ENCODE measurements around the gene ZNF319. TPM values are rescaled to one million over a fixed set of nuclear protein-coding genes. Genes with fewer than 3 reads are reported as not detected.

The ZNF319 gene
- total and polyA plus RNA-seq, 2 of the 8 experiments (the other 6 are each of a cell fraction or from before 2014, with no cell fraction given), result 3.3 to 5.5 TPM

- Histone ChIP-seq H3K18ac (ENCODE audit: extremely low read depth, low read length) (peak overlapping the region; percentile 60; the same call in 1 of the 2 replicates), H2AFZ (ENCODE audit: low read length) (peak overlapping the region; percentile 61; the same call in 1 of the 2 replicates), H2BK15ac (ENCODE audit: low read length) (0 out of 2 replicates have a peak overlapping the region, but pooled peaks have one; percentile 46), H2BK120ac (replicated peaks; ENCODE audit: low read depth, low read length) (no peak overlapping the region), H3K4ac (replicated peaks; ENCODE audit: insufficient read length, low read depth, low read length) (no peak overlapping the region), H4K91ac (replicated peaks; ENCODE audit: insufficient read length, low read length) (no peak overlapping the region), H2BK12ac (ENCODE audit: low read depth, low read length) (no peak overlapping the region), H3K79me1 (ENCODE audit: low read depth, low read length) (no peaks in the 10 kb centered on the region), H3K14ac (ENCODE audit: insufficient read length) (no peak overlapping the region), H3K4me1 (replicated peaks in 1 of 4; ENCODE audit: control insufficient read depth in 3 of 4, insufficient read depth in 4 of 4, low read length in 3 of 4) (peaks cover 0 to 11% (median 3%) of the 10 kb centered on the region in 4 experiments; a peak in 3 of 7 replicates), H3K9me3 (ENCODE audit: insufficient read depth in 2 of 2, low read depth in 1 of 2, low read length in 1 of 2) (no peaks in the 10 kb centered on the region), H2AK5ac (ENCODE audit: low read depth, low read length) (no peak overlapping the region), H3K23me2 (ENCODE audit: low read depth, low read length) (peaks cover 12% of the 10 kb centered on the region; the same call in 1 of the 2 replicates), H4K8ac (ENCODE audit: extremely low read depth, insufficient read depth, low read length) (no peak overlapping the region; the same call in 1 of the 2 replicates), H2BK20ac (ENCODE audit: low read length) (no peak overlapping the region), H3K56ac (replicated peaks; ENCODE audit: insufficient read length, low read depth, low read length) (no peak overlapping the region), H2BK5ac (ENCODE audit: low read depth, low read length) (no peak overlapping the region), H3K9ac (replicated peaks in 1 of 4; ENCODE audit: extremely low read depth in 1 of 4, low read depth in 3 of 4, low read length in 3 of 4) (peak overlapping the region in 2 of 4 experiments; percentile 20 to 35; a peak in 2 of 7 replicates), H3K27ac (ENCODE audit: low read depth, low read length) (no peak overlapping the region), H4K20me1 (replicated peaks in 1 of 2; ENCODE audit: control insufficient read depth in 1 of 2, insufficient read depth in 2 of 2, low read length in 2 of 2) (no peaks in the 10 kb centered on the region), H3K79me2 (ENCODE audit: control insufficient read depth in 1 of 2, insufficient read depth in 2 of 2, low read length in 2 of 2) (no peaks in the 10 kb centered on the region), H4K5ac (ENCODE audit: insufficient read length, low read depth, low read length) (no peak overlapping the region), H3K36me3 (ENCODE audit: control insufficient read depth in 2 of 4, insufficient read depth in 4 of 4, low read length in 3 of 4) (no peaks in the 10 kb centered on the region), H3K4me3 (ENCODE audit: extremely low read depth in 1 of 4, insufficient read depth in 2 of 4, low read depth in 3 of 4, low read length in 4 of 4) (peak overlapping the region; percentile 60 to 80 (median 72)), H3K4me2 (ENCODE audit: insufficient read depth in 1 of 2, low read depth in 2 of 2, low read length in 2 of 2) (peak overlapping the region; percentile 84 to 93), H3K27me3 (replicated peaks in 1 of 4; ENCODE audit: control insufficient read depth in 3 of 4, extremely low read depth in 1 of 4, insufficient read depth in 3 of 4, low read length in 3 of 4) (peaks cover 2 to 33% (median 19%) of the 10 kb centered on the region in 4 experiments), H3K23ac (ENCODE audit: insufficient read length) (no peak overlapping the region)
- peak in 1 of 2 experiments; percentile 72 for DNase-seq (ENCODE audit: low read depth in 1 of 2, low spot score in 2 of 2)
- POLR2A ChIA-PET (ENCODE audit: partially characterized antibody), result interaction anchor here (0.9 to 2.1 kb wide), 5 partner anchors 8 to 29 kb away, joined by 3 to 9 read pairs (median 5); partner anchors contain the start of gene USB1
- 4% methylated on average over 59 of the region's 62 CpGs; no CpG with 5 or more reads in 1 of the 2 experiments for WGBS, 2 experiments (ENCODE audit: extremely low coverage in 1 of 2, insufficient coverage in 1 of 2, insufficient read length in 1 of 2, insufficient replicate concordance in 2 of 2, low coverage in 1 of 2, low lambda C conversion rate in 2 of 2, missing lambda C conversion rate in 1 of 2)
- FAIRE-seq, result no peak
- CTCF ChIA-PET (ENCODE audit: partially characterized antibody), result interaction anchor here (0.7 to 26.3 kb wide), 6 partner anchors 12 to 228 kb away, joined by 3 to 305 read pairs (median 4); partner anchors contain the start of gene ZNF319
- TF ChIP-seq USF2 (IDR thresholded peaks at IDR 0.05; ENCODE audit: low read length) (no peak), SUZ12 (IDR thresholded peaks at IDR 0.05; ENCODE audit: low read length) (peak; percentile 35; the same call in 1 of the 2 replicates), MAFK (IDR thresholded peaks at IDR 0.05; ENCODE audit: low read depth, low read length) (no peak), EZH2 (IDR thresholded peaks at IDR 0.05; ENCODE audit: low read depth, low read length, severe bottlenecking) (peak; percentile 31), ATF2 (IDR thresholded peaks at IDR 0.05; ENCODE audit: low read length) (no peak), SRF (IDR thresholded peaks at IDR 0.05; ENCODE audit: low read depth, low read length) (no peak), TAF7 (optimal IDR thresholded peaks at IDR 0.05; ENCODE audit: borderline replicate concordance, low read depth, low read length) (no peak)
Measured at GRCh38 chr16:57985204-57986181, 15.0 kb downstream of the ZNF319 start.
